AG09309 (cell line): ENCODE measurements around the gene PPCDC.

Experiments used
- DNase-seq: peaks from one replicate; pipeline ENCODE4 v3.0.0-alpha.2; 2010; ENCODE audit warnings: low read depth
- H3K4me3 ChIP-seq: 2 replicates; pipeline ENCODE4 v1.5.1; 2011; ENCODE audit warnings: mild to moderate bottlenecking, low read depth, low read length, moderate library complexity; ENCODE audit not compliant: control insufficient read depth
- TF ChIP-seq, protein P1 (sequence below): IDR thresholded peaks from 2 replicates; pipeline ENCODE4 v1.5.1; 2011; ENCODE audit warnings: mild to moderate bottlenecking, low read depth, low read length, inconsistent platforms; ENCODE audit not compliant: insufficient read depth, control insufficient read depth; ENCODE audit errors: missing control alignments

PPCDC gene

DNA sequence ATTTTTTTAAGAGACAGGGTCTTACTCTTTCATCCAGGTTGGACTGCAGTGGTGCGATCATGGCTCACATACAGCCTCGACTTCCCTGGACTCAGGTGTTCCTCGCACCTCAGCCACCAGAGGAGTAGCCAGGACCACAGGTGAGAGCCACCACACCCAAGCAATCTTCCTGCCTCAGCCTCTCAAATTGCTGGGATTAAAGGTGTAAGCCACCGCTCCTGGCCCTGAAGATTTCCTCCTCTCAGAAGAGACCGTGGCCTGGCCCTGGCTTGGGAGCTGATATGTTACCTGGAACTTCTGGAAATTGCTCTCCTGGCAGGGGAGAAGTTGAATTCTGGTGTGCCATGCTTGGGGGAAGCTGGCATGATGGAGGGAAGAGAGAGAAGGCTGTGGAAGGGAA lies 36.2 kb downstream of the PPCDC start:
- no peak overlapping the region for H3K4me3 ChIP-seq
- DNase-seq, result no peak

DNA sequence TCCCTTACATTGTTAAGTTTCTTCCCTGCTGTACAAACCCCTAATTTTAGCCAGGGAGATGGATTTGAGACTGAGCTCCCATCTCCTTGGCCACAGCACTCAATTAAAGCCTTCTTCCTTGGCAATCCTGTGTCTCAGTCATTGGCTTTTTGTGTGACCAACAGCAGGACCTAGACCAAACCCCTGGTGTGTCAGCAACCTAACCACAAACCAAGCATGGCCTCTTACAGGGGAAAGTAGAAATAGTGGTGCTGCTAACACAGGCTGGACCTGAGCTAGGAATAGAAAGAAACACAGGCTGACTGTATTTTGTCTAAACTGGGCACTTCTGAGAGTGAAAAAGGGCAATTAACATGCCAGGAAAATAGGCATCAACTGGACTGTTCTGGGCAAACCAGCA lies 37.9 kb downstream of the PPCDC start:
- TF ChIP-seq, protein P1, sequence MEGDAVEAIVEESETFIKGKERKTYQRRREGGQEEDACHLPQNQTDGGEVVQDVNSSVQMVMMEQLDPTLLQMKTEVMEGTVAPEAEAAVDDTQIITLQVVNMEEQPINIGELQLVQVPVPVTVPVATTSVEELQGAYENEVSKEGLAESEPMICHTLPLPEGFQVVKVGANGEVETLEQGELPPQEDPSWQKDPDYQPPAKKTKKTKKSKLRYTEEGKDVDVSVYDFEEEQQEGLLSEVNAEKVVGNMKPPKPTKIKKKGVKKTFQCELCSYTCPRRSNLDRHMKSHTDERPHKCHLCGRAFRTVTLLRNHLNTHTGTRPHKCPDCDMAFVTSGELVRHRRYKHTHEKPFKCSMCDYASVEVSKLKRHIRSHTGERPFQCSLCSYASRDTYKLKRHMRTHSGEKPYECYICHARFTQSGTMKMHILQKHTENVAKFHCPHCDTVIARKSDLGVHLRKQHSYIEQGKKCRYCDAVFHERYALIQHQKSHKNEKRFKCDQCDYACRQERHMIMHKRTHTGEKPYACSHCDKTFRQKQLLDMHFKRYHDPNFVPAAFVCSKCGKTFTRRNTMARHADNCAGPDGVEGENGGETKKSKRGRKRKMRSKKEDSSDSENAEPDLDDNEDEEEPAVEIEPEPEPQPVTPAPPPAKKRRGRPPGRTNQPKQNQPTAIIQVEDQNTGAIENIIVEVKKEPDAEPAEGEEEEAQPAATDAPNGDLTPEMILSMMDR, result no peak
- DNase-seq, result no peak
- H3K4me3 ChIP-seq, result no peak overlapping the region

More for the DNA sequence above, 36.2 kb downstream of the PPCDC start:
- TF ChIP-seq, protein P1, result no peak

DNA sequence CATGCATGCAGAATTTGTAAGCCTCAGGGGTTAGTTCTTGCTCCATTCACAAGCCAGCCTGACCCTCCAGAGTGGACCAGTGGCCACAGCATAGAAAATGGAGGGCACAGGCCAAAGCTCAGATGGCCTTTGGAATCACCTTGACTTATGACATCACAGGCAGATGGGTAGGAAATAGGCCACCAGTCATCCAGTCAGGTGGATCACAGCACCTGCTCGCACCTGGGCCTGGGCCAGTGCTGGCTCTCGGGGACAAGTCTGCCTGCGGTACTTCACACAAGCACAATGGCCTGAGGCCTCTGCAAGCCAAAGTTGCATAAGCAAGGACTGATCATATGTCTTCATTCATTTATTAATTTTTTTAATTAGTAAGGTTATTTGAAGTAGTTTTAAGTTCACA lies 39.3 kb downstream of the PPCDC start:
- TF ChIP-seq, protein P1, result no peak
- H3K4me3 ChIP-seq, result no peak overlapping the region
- DNase-seq, result no peak

DNA sequence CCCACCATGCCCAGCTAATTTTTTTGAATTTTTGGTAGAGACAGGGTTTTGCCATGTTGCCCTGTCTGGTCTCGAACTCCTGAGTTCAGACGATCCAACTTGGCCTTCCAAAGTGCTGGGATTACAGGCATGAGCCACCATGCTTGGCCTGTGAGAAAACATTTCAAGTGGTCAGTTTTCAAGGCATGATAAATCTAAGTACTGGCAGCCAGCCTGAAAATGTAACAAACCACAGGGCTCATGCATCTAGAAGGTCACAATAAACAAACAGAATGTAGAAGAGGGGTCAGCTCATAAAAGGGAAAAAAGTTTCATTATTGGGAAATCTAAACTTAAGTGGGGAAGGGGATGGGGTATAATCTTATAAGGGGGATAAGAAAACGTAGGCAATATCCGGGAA lies 39.9 kb downstream of the PPCDC start:
- no peak overlapping the region for H3K4me3 ChIP-seq
- TF ChIP-seq, protein P1, result no peak
- DNase-seq, result no peak

DNA sequence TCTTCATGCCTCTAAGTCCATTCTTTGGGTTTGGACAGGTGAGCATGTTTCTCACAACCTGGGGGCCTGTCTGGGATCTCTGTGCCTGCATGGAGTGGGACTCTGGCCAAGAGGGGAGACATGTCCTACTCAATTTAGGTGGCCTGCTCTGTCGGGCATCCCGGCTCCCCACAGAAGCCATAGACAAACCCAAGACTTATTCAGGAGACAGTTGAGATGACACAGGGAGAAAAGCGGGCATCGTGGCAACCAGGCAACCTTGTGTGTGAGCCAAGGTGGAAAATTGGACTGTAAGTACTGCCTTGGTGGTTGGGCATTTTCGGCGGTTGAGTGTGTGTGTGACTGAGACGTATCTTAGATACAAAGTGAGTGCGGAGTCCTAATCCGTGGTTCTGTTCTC lies 40.5 kb downstream of the PPCDC start:
- DNase-seq, result no peak
- H3K4me3 ChIP-seq, result no peak overlapping the region
- TF ChIP-seq, protein P1, result no peak

DNA sequence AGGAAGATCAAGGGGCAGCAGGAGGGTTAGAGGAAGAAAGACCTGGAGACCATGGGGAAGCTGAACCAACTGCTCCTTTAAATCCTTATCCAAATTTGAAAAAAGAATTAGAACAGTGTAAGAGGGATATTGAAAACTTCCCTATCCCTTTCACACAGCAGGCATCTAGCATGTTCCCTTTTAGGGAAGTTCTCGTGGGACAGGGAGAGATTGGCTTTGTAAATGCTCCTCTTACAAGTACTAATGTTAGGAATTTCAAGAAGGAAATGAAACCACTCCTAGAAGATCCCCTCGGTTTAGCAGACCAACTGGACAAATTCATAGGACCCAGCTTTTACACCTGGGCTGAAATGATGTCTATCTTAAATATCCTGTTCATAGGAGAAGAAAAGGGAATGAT lies 41.5 kb downstream of the PPCDC start:
- no peak for DNase-seq
- TF ChIP-seq, protein P1, result no peak
- no peak overlapping the region for H3K4me3 ChIP-seq

DNA sequence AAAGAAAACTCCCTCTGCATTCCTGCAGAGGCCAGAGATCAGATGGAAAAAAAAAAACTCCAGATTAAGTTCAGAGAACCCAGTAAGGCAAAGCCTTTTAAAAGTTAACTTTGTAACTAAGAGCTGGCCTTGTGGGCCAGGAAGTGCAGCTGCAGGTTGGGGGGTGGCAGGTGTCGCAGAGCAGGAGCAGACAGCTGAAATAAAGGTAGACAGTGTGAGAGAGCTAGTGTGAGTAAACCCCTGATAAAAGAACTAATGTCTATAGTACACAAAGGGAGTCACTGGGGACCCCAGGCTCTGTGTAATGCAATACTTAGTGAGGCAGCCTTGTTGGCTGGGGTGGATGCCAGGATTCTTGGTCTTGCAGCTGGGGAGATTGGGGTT lies 42.1 kb downstream of the PPCDC start:
- no peak for DNase-seq
- no peak overlapping the region for H3K4me3 ChIP-seq
- TF ChIP-seq, protein P1, result no peak
